Islet of Langerhans (tissue), 1 donor: Measurements from ENCODE around the gene ROBO4.

Source experiments
- FAIRE-seq: peaks from one replicate; lab custom pipeline; 2011; peaks lifted over from hg19 to GRCh38; lab: Jason Lieb, UNC

The ROBO4 gene

GRCh38 chr11:124872741-124873140 is 24.9 kb downstream of the ROBO4 start:
- FAIRE-seq: no peak

DNA sequence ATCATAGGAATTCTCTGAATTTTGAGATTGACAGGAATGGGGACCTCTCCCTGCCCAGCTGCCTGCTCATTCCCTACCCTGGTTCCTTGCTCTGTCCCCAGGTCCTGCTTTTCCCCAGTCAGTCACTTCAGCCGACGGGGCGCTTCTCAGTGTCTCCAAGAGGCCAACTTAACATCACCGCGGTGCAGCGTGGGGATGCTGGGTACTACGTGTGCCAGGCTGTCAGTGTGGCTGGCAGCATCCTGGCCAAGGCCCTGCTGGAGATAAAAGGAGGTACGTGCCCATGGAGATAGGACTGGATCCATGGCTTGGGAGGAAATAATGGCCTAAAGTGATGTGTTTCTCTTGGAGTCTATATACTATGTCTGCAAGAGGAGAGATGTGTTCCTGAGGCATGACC is 25.4 kb downstream of the ROBO4 start:
- FAIRE-seq: no peak

- no peak for FAIRE-seq
These were observed 27.2 kb downstream of the ROBO4 start for GRCh38 chr11:124870430-124870829.

DNA sequence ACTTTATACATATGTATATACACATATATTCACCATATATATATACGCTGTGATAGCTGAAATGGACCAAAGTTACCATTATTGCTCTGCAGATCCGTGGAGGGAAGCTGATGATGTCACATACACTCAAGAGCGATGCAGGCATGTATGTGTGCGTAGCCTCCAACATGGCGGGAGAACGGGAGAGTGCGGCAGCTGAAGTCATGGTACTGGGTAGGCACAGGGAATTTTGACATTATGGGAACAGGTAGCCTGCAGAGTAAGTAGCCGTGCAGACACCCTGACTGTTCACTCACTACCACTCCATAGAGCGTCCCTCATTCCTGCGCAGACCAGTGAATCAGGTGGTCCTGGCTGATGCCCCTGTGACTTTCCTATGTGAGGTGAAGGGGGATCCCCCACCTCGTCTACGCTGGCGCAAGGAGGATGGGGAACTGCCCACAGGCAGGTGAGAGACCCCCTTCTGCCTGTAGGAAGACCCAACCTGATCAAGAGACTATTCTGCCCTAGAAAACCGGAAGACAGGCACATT is 27.7 kb downstream of the ROBO4 start:
- no peak for FAIRE-seq

DNA sequence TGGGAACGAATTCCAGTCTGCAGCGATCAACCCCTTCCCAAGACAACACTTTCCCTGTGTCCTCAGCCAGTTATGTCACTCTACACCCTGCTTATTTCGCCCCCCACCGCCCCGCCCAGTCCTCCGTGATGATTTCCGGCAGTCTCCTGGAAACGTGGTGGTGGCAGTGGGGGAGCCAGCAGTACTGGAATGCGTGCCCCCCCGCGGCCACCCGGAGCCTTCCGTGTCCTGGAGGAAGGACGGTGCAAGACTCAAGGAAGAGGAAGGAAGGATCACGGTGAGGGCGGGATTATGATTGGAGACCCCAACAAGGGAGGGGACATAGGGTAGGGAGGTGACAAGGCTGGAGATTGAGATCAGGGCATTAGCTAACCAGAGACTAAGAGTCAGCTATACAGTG is 28.3 kb downstream of the ROBO4 start:
- no peak for FAIRE-seq

DNA sequence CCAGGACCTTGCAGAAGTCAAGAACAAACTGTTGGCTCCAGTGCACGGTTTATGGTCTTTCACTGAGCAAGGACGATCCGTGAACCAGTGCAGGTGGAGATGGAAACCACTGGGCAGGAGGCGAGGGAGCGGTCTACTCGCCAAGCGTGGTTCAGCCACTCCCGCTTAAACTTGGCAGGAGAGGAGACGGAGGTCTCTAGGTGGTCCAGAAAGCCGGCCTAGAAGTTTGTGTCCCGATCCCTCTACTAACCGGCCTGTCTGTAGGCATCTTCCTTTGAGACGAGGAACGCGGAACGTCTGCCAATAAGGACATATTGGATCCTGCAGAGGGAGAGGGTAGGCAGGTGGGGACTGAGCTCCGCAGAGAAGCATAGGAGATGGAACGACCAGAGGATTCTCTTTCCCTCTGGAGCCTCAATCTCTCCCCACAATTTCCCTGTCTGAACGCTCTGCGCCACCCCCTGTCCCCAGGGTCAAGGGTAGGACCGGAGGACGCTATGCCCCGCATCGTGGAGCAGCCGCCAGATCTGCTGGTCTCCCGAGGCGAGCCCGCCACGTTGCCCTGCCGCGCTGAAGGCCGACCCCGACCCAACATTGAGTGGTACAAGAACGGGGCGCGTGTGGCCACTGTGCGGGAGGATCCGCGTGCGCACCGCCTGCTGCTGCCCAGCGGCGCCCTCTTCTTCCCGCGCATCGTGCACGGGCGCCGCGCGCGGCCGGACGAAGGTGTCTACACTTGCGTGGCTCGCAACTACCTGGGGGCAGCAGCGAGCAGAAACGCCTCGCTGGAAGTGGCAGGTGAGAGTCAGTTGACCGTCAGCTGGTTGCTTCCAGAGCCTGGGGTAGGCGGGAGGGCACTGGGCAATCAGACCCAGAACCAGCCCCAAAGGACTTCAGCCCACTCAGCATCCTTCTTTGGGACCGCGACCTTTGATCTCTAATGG is 29.1 kb downstream of the ROBO4 start:
- FAIRE-seq: no peak

DNA sequence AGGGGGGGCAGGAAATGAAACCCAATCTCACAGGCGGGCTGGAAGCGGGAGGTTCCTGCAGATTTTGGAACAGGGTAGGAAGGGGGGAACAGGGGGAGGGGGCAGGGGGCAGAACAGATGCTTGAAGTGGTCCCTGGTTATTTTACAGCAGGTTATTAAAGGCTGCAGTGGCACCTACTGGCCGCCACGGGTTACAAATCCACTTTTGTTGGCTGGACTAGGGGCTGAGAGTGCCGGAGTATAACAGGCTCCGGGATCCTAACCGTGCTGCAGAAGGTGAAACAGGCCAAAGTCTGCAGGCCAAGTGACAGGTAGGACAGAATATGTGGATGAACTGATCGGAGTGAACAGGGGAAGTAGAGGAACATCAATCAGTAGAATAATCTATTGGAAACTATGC is 30.0 kb downstream of the ROBO4 start:
- no peak for FAIRE-seq

- FAIRE-seq: no peak
These were observed 31.5 kb downstream of the ROBO4 start for GRCh38 chr11:124865902-124866851.

DNA sequence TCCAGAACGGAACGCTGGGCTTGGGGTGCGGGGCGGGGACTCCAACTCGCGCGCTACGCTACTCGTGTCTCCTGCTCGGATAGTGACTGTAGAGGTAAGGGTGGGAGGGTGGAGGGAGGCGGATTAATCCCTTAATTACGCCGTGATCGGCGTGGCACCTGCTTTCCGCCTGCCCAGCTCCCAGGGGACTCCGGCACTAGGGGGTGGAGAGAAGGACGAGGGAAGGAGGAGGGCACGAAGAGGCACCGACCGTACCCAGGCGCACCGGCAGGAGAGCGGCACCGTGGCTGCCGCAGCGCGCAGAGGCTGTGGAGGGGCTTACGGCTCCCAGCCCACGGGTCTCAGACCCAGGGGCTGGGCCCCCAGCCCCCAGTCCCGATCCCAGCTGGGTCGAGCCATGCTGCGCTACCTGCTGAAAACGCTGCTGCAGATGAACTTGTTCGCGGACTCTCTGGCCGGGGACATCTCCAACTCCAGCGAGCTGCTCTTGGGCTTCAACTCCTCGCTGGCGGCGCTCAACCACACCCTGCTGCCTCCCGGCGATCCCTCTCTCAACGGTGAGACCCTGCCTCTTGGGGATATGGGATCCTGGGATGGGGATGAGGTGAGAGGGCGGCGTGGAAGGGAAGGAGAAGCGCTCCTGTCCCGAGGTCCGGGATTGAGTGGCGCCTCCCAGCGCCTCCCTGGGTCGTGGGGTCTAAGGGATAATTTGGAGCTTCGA is 32.3 kb downstream of the ROBO4 start, which contains the start of gene ROBO3:
Gene ROBO3 (plus strand): TSS at position 252 of the 721 bp plus-strand sequence. CDS start 146 bp downstream, at position 398.
- FAIRE-seq: no peak

- no peak for FAIRE-seq
These were observed 32.8 kb downstream of the ROBO4 start for GRCh38 chr11:124864892-124865180.

DNA sequence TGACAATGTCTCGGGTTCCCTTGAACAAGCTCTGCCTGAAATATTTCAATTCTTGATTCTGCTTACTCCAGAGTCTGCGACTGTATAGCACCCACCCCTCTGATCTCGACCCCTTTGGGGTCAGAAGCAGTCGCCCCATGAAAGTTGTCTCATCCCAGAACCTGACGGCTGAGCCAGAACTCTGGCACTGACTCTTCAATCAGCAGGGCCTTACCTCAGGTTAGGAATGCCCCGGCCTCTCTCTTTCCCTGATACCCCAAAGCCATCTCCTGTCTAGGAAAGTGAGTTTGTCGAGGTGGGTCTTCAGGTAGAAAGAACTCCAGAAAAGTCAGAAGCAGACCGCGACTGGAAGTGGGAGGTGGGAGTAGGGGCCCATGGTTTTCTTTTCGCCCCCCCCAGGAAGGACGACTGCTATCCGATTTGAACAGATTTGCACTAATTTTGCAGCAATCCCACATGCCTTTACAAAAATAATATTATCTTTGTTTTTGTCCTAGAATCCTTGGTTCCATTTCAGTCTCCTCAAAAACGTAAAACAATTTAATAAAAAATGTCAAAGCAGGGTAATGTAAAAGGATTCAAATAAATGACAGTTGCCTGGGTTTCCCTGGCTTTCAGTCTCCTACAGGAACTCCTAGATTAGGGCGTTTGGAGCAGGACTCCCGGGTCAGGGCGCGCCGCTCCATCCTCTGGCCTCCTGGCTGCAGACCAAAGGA is 33.3 kb downstream of the ROBO4 start:
- no peak for FAIRE-seq

DNA sequence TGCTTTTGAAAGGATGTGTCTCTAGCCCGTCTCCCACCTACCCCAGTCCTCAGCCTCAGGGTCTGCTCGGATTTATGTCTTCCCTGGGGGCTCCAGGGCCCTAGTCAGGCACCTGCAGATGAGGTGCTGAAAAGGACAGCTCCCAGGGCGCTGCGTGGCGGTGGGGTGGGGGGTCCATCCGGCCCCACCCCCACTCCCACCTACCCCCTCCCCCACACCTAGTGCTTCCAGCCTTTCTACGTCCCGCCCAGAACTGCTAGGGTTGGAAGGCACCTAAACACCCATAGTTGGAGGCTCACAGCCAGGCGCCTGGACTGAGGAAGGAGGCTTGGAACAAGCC is 33.9 kb downstream of the ROBO4 start:
- FAIRE-seq: no peak

- FAIRE-seq: no peak
These were observed 34.4 kb downstream of the ROBO4 start for GRCh38 chr11:124863137-124863825.

DNA sequence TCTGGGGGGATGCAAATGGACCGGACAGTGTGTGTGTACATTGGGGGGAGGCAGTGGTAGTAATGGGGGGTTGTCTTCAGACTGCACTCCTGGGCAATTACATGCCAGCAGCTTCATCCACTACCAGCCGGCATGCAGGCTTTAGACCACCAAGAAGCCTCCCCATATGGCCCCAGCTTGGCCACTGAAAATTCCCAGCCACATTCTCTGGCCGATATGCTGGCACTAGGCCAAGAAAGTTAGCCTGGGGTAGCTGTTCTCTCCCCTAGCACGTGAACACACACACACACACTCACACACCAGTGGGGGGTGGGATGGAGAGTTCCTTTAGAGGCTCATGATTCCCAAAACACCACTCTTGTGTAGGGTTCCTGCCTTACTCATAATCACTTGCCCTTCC is 36.0 kb downstream of the ROBO4 start:
- FAIRE-seq: no peak

DNA sequence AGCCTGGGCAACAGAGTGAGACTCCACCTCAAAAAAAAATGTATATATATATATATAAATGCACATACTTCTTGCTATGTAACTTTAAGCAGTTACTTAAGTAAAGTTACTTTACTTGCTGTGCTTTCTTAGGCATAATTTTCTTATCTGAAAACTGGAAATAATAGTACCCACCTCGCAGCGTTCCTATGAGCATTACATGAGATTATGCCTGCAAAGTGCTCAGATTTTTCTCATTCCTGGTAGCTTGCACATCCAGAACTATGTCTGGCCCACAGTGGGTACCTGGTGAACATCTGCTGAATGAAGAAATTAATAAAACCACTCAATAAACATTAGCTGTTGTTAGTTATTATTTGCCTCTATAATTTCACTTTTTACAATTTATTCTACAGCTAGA is 38.5 kb downstream of the ROBO4 start:
- FAIRE-seq: no peak

DNA sequence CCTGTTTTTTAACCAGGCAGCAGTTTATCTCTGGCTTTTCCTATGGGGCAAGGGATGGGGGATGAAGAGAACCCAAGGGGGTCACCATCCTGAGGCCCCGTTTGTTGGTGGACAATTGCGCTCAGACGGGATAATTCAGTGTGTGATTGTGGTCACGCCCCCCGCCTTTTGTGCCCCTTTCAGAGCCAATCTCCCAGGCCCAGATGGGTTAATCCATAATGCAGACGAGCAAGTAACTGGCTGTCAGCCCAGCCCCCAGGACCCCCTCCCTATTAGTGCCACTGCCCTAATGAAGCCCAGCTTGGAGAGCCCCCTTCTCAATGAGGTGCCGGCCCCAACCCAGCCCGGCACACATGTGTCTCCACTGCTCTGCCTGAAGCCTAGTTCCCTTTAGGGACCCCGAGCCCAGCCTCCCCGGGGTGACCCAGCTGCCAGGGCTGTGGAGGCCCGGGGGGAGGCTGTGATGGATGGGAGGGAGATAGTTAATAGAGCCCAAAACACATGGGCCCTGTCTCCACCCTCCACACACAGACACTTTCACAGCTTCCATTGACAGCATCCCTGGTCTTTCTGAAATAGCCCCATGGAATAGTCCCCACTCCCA is 51.5 kb downstream of the ROBO4 start:
- no peak for FAIRE-seq

- no peak for FAIRE-seq
These were observed 53.0 kb downstream of the ROBO4 start for GRCh38 chr11:124844664-124845079.

GRCh38 chr11:124843616-124843910 is 54.1 kb downstream of the ROBO4 start:
- FAIRE-seq: no peak

- no peak for FAIRE-seq
These were observed 55.4 kb downstream of the ROBO4 start for GRCh38 chr11:124842305-124842704.

DNA sequence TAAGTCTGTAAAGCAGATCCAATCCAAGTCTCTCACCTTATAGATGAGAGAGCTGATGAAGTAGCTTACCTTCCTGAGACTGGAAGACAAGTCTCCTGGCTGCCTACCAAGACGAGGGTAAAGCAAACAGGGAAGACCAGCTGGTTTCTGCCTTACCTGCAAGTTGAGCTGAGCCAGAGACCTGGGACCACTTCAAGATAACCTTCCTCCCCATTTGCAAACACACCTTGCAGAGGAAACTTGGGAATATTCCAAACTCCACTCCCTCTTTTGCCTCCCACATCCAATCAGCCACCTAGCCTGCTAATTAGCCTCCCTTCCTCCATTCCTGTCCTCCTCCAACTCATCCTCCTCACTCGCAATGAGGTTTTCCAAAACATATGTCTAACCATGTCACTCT is 55.8 kb downstream of the ROBO4 start:
- FAIRE-seq: no peak

- FAIRE-seq: no peak
These were observed 56.5 kb downstream of the ROBO4 start for GRCh38 chr11:124841201-124841600.
